ENCODE measurements around the gene TYW1B.

DNA sequence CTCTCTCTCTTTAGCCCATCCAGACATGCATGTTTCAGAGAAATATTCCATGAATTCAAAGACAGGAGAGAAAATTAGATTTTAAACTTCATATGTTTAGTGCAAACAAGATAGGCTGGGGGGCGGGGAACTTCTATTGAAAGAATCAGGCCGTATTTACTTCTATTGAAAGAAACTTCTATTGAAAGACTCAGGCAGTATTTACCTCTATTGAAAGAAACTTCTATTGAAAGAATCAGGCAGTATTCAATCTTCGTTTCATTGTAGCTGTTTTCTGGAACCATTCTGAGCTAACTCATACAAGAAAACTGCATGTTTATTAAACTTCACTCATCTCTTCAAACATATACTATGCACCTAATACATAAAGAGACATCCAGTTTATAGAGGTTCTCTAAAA, 123.1 kb downstream of the TYW1B start:
- TF ChIP-seq POLR2A (IDR thresholded peaks at IDR 0.05), result no peak
- TF ChIP-seq, protein P1, sequence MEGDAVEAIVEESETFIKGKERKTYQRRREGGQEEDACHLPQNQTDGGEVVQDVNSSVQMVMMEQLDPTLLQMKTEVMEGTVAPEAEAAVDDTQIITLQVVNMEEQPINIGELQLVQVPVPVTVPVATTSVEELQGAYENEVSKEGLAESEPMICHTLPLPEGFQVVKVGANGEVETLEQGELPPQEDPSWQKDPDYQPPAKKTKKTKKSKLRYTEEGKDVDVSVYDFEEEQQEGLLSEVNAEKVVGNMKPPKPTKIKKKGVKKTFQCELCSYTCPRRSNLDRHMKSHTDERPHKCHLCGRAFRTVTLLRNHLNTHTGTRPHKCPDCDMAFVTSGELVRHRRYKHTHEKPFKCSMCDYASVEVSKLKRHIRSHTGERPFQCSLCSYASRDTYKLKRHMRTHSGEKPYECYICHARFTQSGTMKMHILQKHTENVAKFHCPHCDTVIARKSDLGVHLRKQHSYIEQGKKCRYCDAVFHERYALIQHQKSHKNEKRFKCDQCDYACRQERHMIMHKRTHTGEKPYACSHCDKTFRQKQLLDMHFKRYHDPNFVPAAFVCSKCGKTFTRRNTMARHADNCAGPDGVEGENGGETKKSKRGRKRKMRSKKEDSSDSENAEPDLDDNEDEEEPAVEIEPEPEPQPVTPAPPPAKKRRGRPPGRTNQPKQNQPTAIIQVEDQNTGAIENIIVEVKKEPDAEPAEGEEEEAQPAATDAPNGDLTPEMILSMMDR (IDR thresholded peaks at IDR 0.05), result no peak

Data from breast epithelium (tissue), 3 donors.